GM21737 (cell line): ENCODE results near the gene NAPG.
"Not testable (repeated sequence)": the region's sequence is repeated elsewhere in the genome, so short reads cannot be mapped to it uniquely, and the experiment has no call there.

Source experiments
- ATAC-seq: cut with Tn5 transposase; IDR thresholded peaks from one replicate; pipeline ENCODE4 v1.9.1; 2021; ENCODE audit warnings: mild to moderate bottlenecking, moderate library complexity; ENCODE audit not compliant: unreplicated experiment

The NAPG gene

GRCh38 chr18:10577842-10578572, 52.2 kb downstream of the NAPG start:
- ATAC-seq: not testable (repeated sequence)

GRCh38 chr18:10578573-10578899, 52.7 kb downstream of the NAPG start:
- not testable (repeated sequence) for ATAC-seq

GRCh38 chr18:10579079-10579867, 53.4 kb downstream of the NAPG start:
- ATAC-seq: no peak

GRCh38 chr18:10580215-10580614, 54.4 kb downstream of the NAPG start:
- ATAC-seq: no peak

- ATAC-seq: no peak
These were observed 59.4 kb downstream of the NAPG start for GRCh38 chr18:10585260-10585659.

- no peak for ATAC-seq
These were observed 63.1 kb downstream of the NAPG start for GRCh38 chr18:10588975-10589374.

GRCh38 chr18:10590412-10590811, 64.6 kb downstream of the NAPG start:
- ATAC-seq: no peak

GRCh38 chr18:10591896-10592295, 66.1 kb downstream of the NAPG start:
- ATAC-seq: no peak

- not testable (repeated sequence) for ATAC-seq
These were observed 67.7 kb downstream of the NAPG start for GRCh38 chr18:10593366-10594022.

- ATAC-seq: not testable (repeated sequence)
These were observed 70.1 kb downstream of the NAPG start for GRCh38 chr18:10595917-10596316.

GRCh38 chr18:10597695-10598094, 71.9 kb downstream of the NAPG start:
- not testable (repeated sequence) for ATAC-seq

GRCh38 chr18:10600701-10601100, 74.9 kb downstream of the NAPG start:
- ATAC-seq: not testable (repeated sequence)
